Glomerular visceral epithelial cell (primary cell): Measurements from ENCODE around the gene TDG.
"Not testable (repeated sequence)": the region's sequence is repeated elsewhere in the genome, so short reads cannot be mapped to it uniquely, and the experiment has no call there.

Experiments used
- DNase-seq: peaks from one replicate; pipeline ENCODE4 v3.0.0-alpha.2; 2016; ENCODE audit errors: extremely low spot score

Gene TDG

DNA sequence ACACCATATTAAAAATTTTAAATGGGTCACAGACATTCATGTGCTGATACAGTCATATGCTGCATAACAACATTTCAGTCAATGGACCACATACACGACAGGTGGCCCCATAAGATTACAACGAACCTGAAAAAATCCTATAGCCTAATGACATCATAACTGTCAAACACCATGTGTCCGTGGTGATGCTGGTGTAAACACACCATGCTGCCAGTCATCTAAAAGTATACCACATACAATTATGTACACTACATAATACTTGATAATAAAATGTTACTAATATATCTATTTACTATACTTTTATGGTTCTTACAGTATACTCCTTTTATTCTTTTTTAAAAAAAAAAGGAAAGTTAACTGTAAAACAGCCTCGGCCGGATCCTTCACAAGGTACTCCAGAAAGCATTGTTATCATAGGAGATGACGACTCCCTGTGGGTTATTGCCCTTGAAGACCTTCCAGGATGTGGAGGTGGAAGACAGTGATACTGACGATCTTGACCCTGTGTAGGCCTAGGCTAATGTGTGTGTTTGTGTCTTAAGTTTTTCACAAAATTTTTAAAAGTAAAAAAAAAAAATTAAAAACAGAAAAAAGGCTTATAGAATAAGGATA is 5.0 kb upstream of the TDG start:
- DNase-seq, result no peak

DNA sequence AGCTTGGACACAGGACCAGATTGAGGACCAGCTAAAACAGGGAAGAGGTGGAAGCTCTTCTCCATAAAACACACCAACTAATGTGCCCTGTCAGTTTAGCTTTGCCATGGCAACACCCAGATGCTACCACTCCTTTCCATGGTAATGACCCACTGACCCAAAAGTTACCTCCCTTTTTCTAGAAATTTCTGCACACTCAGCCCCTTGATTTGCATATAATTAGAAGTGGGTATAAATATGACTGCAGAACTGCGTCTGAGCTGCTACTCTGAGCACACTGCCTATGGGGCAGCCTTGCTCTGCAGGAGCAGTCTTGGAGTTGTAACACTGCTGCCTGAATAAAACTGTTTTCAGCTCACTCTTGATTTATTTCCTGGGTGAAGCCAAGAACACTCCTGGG is 3.2 kb upstream of the TDG start:
- DNase-seq, result no peak

DNA sequence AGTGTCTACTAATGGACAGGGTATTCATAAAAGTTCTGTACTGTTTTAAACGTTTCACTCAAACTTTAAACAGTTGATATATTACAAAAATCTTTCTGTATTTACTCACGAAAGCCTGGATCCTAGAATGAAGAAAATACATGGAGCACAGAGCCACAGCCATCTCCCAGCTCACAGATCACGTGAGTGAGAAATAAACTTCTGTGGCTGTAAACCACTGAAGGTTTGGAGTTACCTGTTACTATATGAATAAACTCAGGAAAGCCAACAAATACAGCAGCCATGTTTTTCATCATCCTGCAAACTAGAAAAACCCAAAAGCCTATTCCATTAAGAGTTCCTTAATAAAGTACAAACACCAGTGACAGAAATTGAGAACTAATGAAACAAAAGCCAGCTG is 867 bp upstream of the TDG start:
- no peak for DNase-seq

- DNase-seq, result no peak
Measured at GRCh38 chr12:103965255-103965589, 450 bp upstream of the TDG start.

- DNase-seq, result no peak
Measured at GRCh38 chr12:103966736-103967135, 1.1 kb downstream of the TDG start.

- no peak for DNase-seq
Measured at GRCh38 chr12:103969391-103969790, 3.7 kb downstream of the TDG start.

DNA sequence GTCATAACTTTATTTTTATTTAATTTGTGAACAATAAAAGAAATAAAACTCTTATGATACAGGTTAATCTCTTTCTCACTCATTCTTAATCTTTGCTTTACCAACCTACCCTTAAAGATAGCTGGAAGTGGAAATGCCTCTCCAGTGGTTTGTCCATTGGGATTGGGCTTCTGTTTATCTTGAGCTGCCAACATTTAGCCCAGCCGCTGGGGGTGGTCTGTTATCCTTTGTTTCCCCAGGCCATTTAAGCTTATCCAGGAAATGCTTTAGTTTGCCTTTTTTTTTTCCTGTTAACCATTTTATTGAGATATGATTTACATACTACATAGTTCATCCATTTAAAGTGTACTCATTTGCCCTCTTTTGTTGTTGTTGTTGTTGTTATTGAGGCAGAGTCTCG is 8.2 kb downstream of the TDG start:
- DNase-seq, result no peak

DNA sequence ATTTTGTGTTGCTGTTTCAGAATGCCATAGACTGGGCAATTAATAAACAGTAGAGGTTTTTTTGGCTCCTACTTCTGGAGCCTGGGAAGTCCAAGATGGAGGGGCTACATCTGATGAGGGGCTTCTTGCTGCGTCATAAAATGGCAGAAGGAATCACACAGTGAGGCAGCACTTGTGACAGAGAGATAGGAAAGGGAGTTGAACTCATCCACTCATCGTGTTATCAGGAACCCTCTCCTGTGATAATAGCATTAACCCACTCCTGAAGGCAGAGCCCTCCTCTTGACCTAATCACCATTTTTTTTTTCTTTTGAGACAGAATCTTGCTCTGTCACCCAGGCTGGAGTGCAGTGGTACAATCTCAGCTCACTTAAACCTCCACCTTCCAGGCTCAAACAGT is 9.7 kb downstream of the TDG start:
- no peak for DNase-seq

DNA sequence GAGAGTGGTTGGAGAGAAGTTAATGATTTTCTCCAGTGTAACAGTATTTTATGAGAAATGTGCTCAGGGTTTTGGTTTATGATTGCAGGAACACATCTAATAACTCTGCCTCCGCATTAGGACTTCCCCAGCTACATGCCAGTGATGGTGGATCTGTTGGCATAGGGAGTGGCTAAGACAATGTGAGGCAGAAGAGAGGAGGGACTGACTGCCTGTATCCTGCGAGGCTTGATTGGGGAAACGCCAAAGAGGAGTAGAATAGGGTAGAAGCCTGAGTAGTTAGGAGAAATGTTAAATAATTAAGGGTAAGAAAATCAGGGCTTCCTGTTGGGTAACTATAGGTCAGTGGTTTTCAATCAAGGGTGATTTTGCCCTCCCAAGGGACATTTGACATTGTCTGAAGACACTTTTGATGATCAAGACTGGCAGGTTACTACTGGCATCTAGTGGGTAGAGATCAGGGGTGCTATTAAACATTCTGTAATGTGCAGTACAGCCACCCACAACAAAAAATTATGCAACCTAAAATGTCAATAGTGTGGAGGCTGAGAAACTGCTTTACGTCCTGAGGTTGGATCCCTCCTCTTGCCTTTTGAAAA is 12.8 kb downstream of the TDG start:
- DNase-seq, result no peak

GRCh38 chr12:103986829-103987228 is 21.2 kb downstream of the TDG start:
- DNase-seq, result no peak

- DNase-seq, result no peak
Measured at GRCh38 chr12:103994235-103994634, 28.6 kb downstream of the TDG start.

DNA sequence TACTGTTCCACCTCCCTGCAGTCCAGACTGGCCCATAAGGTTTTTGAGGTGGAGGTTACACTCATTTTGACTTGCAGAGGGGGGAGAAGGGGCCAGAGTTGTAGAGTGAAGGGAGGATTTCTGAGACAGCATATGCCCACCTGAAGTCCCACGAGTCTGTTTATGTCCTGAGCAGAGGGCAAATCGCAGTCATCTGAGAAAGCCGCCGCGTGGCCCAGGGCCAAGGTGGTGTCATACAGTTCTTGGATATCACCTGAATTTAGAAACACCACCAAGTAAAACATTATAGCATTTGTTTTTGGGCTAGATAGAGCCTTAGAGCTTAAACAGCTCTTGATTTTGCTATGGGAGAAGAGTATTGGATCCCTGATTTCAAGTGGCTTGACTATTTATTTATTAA is 30.9 kb downstream of the TDG start:
- DNase-seq, result no peak

DNA sequence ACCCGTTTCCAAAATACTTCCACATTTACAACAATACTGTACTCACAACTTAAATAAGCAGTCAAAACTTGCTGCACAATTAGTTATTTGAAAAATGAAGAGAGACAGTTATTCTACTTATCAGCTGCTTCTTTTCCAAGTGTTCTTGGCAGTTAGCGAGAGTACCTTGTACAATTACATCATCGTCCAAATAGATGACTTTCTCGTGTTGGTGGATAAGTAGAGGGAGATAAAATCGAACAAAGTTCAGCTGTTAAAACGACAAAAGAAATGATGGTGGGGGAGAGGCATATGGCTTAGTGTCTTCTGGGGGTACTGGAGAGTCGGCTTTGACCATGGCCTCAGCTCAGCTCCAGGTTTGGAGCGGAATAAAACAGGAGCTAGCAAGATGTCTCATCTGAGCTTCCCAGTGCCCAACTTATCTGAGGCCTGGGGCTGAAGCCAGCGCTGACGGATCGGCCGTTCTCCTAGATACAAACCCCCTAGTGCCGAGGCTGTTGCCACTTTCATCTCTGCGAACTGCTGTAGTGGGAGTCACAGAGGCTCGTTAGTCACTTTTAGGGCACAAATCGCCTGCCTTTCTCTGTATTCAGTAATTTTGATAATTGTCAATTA is 31.7 kb downstream of the TDG start:
- DNase-seq, result no peak

- DNase-seq, result no peak
Measured at GRCh38 chr12:103998976-103999375, 33.3 kb downstream of the TDG start.

DNA sequence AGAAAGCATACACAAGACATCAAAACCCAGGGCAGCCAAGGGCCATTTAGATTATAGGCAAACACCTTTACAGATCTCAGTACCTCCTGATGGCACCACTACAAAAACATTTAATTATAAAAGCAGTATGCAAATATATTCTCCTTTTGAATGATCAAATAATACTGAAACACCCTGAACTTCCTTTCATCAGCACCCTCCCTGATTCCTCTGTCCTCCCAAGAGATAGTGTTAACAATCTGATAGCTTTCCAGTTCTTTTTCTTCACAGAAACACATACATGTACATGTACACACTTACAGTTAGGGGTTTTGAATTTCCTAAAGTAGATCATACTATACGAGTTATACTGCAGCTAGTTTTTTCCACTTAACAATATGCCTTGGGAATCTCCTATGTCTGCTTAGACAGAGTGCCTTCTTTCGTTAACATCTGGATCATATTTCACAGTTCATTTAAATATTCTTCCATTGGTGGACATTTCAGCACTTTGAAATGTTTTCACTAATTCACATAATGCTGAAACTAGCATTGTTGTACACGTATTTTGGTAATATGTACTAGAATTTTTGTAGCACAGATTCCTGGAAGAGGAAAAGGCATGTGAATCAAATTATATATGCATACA is 35.2 kb downstream of the TDG start:
- DNase-seq, result no peak

- DNase-seq, result no peak
Measured at GRCh38 chr12:104002686-104003085, 37.0 kb downstream of the TDG start.

DNA sequence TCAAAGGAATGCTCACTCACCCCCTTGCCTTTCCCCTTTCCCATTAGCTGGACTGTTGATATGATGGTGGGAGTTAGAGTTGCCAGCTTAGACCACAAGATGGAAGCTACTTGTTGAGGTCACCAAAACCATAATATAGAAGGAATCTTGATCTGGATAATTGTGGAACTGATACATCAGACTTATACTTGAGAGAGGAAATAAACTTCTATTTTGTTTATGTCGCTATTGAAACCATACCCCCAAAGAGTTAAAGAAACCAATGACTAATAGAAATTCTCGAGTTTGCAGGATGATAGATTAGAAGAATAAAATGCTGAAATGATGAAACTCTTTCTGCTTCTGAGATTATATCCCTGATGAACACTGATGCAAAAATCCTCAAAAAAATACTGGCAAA is 37.9 kb downstream of the TDG start:
- DNase-seq, result no peak

DNA sequence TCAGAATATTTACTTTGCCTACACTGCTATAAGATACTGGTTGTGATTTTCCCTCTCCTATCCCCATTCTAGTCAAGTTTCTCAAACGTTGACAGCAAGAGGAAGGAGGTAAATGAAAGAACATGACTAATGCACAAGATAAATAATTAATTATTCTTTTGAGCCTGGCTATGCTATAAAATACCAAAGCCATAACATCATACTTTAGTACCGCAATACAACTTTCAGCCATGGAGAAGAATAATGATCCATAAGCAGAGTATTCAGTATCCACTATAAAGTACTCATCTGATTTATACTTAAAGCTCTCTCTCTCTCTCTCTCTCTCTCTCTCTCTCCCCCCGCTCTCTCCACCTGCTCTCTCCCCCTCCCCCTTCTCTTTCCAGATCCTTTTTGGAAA is 41.3 kb downstream of the TDG start:
- DNase-seq, result peak; percentile 51

DNA sequence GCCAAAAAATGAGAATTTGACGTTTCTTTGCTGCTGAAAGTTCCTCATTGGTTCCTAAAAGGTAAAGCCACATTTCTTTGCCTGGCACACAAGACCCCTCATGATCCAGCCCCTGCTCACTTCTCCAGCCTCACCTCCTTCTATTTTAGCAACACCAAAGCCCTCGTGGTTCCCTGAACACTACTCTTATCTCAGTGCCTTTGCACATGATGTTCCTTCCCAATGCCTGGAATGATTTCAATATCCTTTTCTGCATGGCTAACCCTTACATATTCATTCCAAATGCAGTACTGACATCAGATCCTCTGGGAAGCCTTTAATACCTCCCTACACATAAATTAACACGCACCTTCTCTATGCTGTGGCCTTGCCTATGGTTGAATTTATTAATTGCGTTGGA is 44.4 kb downstream of the TDG start:
- DNase-seq, result no peak

DNA sequence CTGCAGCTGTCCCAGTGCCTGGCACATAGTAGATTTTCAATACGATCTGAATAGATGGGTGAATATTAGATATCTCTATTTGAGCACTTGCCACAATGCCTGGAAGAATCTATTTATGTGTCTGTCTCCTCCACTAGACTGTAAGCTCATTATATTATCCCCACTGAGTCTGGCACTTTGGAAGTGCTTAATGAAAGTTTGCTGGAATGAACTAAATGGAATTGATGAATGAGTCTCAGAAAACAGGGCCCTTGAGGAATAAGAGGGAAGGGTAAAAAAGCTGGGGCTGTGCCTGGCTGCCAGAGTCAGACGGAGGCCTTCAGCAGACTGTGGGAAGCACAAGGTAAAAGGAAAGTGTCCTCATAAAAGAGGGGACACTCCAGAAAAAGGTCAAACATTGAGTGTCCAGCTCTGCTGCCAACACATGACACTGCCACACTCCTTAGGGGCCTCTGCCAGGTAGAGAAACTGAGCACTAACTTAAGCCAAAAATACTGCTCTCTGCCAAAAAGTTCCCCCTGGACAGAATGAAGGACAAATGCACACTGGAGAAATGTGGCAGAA is 45.0 kb downstream of the TDG start:
- no peak for DNase-seq

- DNase-seq, result peak; percentile 23
Measured at GRCh38 chr12:104011253-104011652, 45.6 kb downstream of the TDG start.

DNA sequence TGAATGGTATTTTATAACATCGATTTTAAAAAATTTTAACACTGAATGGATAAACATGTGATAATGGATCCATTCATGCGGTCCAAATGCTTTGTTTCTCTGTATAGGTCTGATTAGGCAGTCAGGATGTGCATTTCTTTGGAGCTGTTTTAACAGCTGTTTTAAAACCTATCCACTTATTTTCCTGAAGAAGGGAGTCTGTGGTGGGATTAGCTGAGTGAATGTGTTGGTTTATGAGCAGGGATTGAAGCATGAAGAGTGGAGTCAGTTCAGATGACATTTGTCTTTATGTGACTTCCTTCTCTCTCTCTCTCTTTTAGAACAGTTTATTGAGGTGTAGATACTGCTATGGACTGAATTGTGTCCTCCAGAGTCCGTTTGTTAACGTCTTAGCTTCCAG is 46.7 kb downstream of the TDG start:
- no peak for DNase-seq

- not testable (repeated sequence) for DNase-seq
Measured at GRCh38 chr12:104021862-104022261, 56.2 kb downstream of the TDG start.
